Epithelial cell of esophagus (primary cell): Measurements from ENCODE around the gene TNK1.
A peak's percentile ranks its signal among the peaks of the same experiment; 100 is the strongest.

Experiments used
- DNase-seq: peaks from one replicate; pipeline ENCODE4 v3.0.0; 2010; ENCODE audit warnings: low read depth
- H3K4me3 ChIP-seq: 2 replicates; pipeline ENCODE4 v1.5.1; 2011; ENCODE audit warnings: mild to moderate bottlenecking, low read length, control low read depth
- CTCF ChIP-seq: IDR thresholded peaks from 2 replicates; pipeline ENCODE4 v1.5.1; 2011; ENCODE audit warnings: low read depth, mild to moderate bottlenecking, low read length, control low read depth, inconsistent platforms; ENCODE audit not compliant: insufficient read depth; ENCODE audit errors: missing control alignments

TNK1 gene

GRCh38 chr17:7429722-7430121, 48.8 kb downstream of the TNK1 start:
- DNase-seq, result no peak
- no peak for TF ChIP-seq CTCF
- H3K4me3 ChIP-seq, result no peak overlapping the region

- no peak overlapping the region for H3K4me3 ChIP-seq
- DNase-seq, result no peak
- no peak for TF ChIP-seq CTCF
Observed at GRCh38 chr17:7431231-7431630, 50.3 kb downstream of the TNK1 start.

GRCh38 chr17:7432296-7432695, 51.4 kb downstream of the TNK1 start:
- DNase-seq, result no peak
- TF ChIP-seq CTCF, result no peak

GRCh38 chr17:7435676-7436555, 55.0 kb downstream of the TNK1 start:
- peak overlapping the region; percentile 77 for H3K4me3 ChIP-seq
- DNase-seq, result peak; percentile 63
- no peak for TF ChIP-seq CTCF

More at GRCh38 chr17:7432296-7432695, 51.4 kb downstream of the TNK1 start:
- no peak overlapping the region for H3K4me3 ChIP-seq

- peak; percentile 54 for TF ChIP-seq CTCF
- peak overlapping the region; percentile 78 for H3K4me3 ChIP-seq
- DNase-seq, result peak; percentile 94
Observed at GRCh38 chr17:7436556-7437368, 55.9 kb downstream of the TNK1 start.

- DNase-seq, result no peak
- peak overlapping the region; percentile 78 for H3K4me3 ChIP-seq
- no peak for TF ChIP-seq CTCF
Observed at GRCh38 chr17:7437369-7437863, 56.5 kb downstream of the TNK1 start.
